ENCODE measurements around the gene PLEKHN1.

The PLEKHN1 gene

GRCh38 chr1:928825-929661, 37.2 kb upstream of the PLEKHN1 start:
- peak; percentile 53 for DNase-seq (ENCODE audit: low read depth)
- TF ChIP-seq, protein P1, sequence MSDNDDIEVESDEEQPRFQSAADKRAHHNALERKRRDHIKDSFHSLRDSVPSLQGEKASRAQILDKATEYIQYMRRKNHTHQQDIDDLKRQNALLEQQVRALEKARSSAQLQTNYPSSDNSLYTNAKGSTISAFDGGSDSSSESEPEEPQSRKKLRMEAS (IDR thresholded peaks at IDR 0.05; ENCODE audit: low read depth, low read length) = no peak
- TF ChIP-seq POLR2A (IDR thresholded peaks at IDR 0.05; ENCODE audit: extremely low read depth, insufficient read length) (no peak), CTCF (IDR thresholded peaks at IDR 0.05; ENCODE audit: low read depth, low read length) (no peak), MYC (IDR thresholded peaks at IDR 0.05; ENCODE audit: low read depth, low read length) (no peak)
- no peak overlapping the region for H3K4me3 ChIP-seq (ENCODE audit: low read depth, low read length)

GRCh38 chr1:929712-930632, 36.3 kb upstream of the PLEKHN1 start:
- TF ChIP-seq, protein P1 (IDR thresholded peaks at IDR 0.05; ENCODE audit: low read depth, low read length) = no peak
- TF ChIP-seq POLR2A (IDR thresholded peaks at IDR 0.05; ENCODE audit: extremely low read depth, insufficient read length) = no peak
- no peak for TF ChIP-seq CTCF (IDR thresholded peaks at IDR 0.05; ENCODE audit: low read depth, low read length)
- no peak for TF ChIP-seq MYC (IDR thresholded peaks at IDR 0.05; ENCODE audit: low read depth, low read length)
- DNase-seq (ENCODE audit: low read depth) = no peak
- no peak overlapping the region for H3K4me3 ChIP-seq (ENCODE audit: low read depth, low read length)

- DNase-seq (ENCODE audit: low read depth) = no peak
- no peak overlapping the region for H3K4me3 ChIP-seq (ENCODE audit: low read depth, low read length)
- no peak for TF ChIP-seq CTCF (IDR thresholded peaks at IDR 0.05; ENCODE audit: low read depth, low read length)
- TF ChIP-seq, protein P1 (IDR thresholded peaks at IDR 0.05; ENCODE audit: low read depth, low read length) = no peak
- TF ChIP-seq POLR2A (IDR thresholded peaks at IDR 0.05; ENCODE audit: extremely low read depth, insufficient read length) = no peak
- no peak for TF ChIP-seq MYC (IDR thresholded peaks at IDR 0.05; ENCODE audit: low read depth, low read length)
Observed at GRCh38 chr1:930633-931138, 35.6 kb upstream of the PLEKHN1 start.

- no peak for DNase-seq (ENCODE audit: low read depth)
- no peak overlapping the region for H3K4me3 ChIP-seq (ENCODE audit: low read depth, low read length)
- TF ChIP-seq POLR2A (IDR thresholded peaks at IDR 0.05; ENCODE audit: extremely low read depth, insufficient read length) = no peak
- TF ChIP-seq, protein P1 (IDR thresholded peaks at IDR 0.05; ENCODE audit: low read depth, low read length) = no peak
Observed at GRCh38 chr1:931380-932172, 34.7 kb upstream of the PLEKHN1 start.

DNA sequence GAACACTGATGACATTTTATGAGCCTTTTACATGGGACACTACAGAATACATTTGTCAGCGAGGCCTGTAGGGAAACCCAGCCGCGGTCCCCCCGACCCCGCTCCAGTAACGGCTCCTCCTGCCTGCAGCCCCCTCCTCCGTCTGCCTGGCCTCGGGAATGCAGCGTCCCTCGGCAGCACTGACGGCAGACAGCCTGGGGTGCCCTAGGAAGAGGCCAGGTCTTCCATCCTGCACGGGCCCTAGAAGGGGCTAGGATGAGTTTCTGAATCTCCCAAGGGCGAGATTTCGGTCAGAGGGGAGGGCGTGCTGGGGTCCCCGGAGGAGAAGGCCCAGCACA, 34.1 kb upstream of the PLEKHN1 start:
- no peak for DNase-seq (ENCODE audit: low read depth)
- TF ChIP-seq, protein P1 (IDR thresholded peaks at IDR 0.05; ENCODE audit: low read depth, low read length) = no peak
- TF ChIP-seq MYC (IDR thresholded peaks at IDR 0.05; ENCODE audit: low read depth, low read length) (no peak), POLR2A (IDR thresholded peaks at IDR 0.05; ENCODE audit: extremely low read depth, insufficient read length) (no peak), CTCF (IDR thresholded peaks at IDR 0.05; ENCODE audit: low read depth, low read length) (no peak)
- H3K4me3 ChIP-seq (ENCODE audit: low read depth, low read length) = no peak overlapping the region
